Pancreas (tissue), 10 donors: ENCODE measurements around the gene GPR32. TPM values are rescaled to one million over a fixed set of nuclear protein-coding genes. Genes with fewer than 3 reads are reported as not detected.

Experiments
- ATAC-seq, 4 donors: fragments of 200-7000 bp; cut with Tn5 transposase; one replicate each; pipeline versions ENCODE4 v1.8.0 to v1.9.1; 2020; ENCODE audit warnings: mild to moderate bottlenecking in 4 of 4, moderate library complexity in 4 of 4
- DNase-seq, 6 donors: peaks; one replicate each; pipeline ENCODE4 v3.0.0-alpha.2; 2020
- FAIRE-seq: peaks from 2 replicates; lab custom pipeline; 2012; peaks lifted over from hg19 to GRCh38; lab: Jason Lieb, UNC
- H3K27ac ChIP-seq, 4 donors: fragments of 200-600 bp; sonication (generic); 1 replicate in 3 of 4; 2 replicates in 1 of 4; pipeline versions ENCODE4 v1.5.0 to v1.8.0; 2020
- H3K27me3 ChIP-seq, 4 donors: fragments of 200-600 bp; one replicate each; pipeline ENCODE4 v1.8.0; 2021
- H3K36me3 ChIP-seq, 3 donors: fragments of 200-600 bp; sonication (generic) in 1 of 3; one replicate each; pipeline versions ENCODE4 v1.5.0 to v1.8.0; 2020 to 2021
- H3K4me1 ChIP-seq, 3 donors: fragments of 200-600 bp; one replicate each; pipeline ENCODE4 v1.8.0; 2021
- H3K4me3 ChIP-seq, 4 donors: fragments of 200-600 bp; sonication (generic) in 2 of 4; one replicate each; pipeline versions ENCODE4 v1.5.0 to v1.8.0; 2020 to 2021
- H3K9me3 ChIP-seq, 4 donors: fragments of 200-600 bp; one replicate each; pipeline ENCODE4 v1.8.0; 2021
- CTCF ChIP-seq, 4 donors: fragments of 200-600 bp; sonication (generic) in 3 of 4; IDR thresholded peaks; one replicate each; pipeline versions ENCODE4 v1.5.0 to v1.8.0; 2021; ENCODE audit warnings: antibody characterized with exemption in 4 of 4
- WGBS, 2 donors: extraction: QIAGEN DNeasy Blood & Tissue Kit; methylation state at CpG; one replicate each; pipeline ENCODE4 v1.1.7; 2013; 5-methylcytosine and 5-hydroxymethylcytosine counted together
- intact Hi-C, 3 donors: fragments of 100-400 bp; cut with DNase I; formaldehyde crosslinking; loops; one replicate each; pipeline versions ENCODE4 v1.11.1 to v1.14.2; 2022
- polyA plus RNA-seq, 2 donors: library from polyadenylated mRNA; stranded (reverse); fragments of 200-250 nt; gene quantifications; one replicate each; pipeline ENCODE4 v1.2.3, GENCODE V29; 2013
- total RNA-seq, 6 donors: library from RNA; stranded (reverse); fragmentation: NEBNext Ultra II Directional in 4 of 6; extraction: Animal tissue kit (Norgen Biotek cat#: 25700) in 4 of 6; gene quantifications; one replicate each; pipeline versions ENCODE4 v1.2.1 to v1.2.4, GENCODE V29; 2021 to 2023
- donor health status: healthy with polysubstance abuse.
- donor health status: DM: no; HTN: no; CAD: no; lungs with moderate emphysema.
- donor health status: DM: no; HTN: no; CAD: no.
- donor health status: control.
- donor health status: control.
- donor health status: Bipolar disorder and iron deficiency.
- donor health status: DM: yes; HTN: yes; CAD: no.
- donor health status: DM: no; HTN: no; CAD: no.
- donor health status: DM: no; HTN: no; CAD: no.
- donor health status: DM: yes; HTN: yes; CAD: no.

GPR32 gene
- total and polyA plus RNA-seq, 8 donors = not detected

DNA sequence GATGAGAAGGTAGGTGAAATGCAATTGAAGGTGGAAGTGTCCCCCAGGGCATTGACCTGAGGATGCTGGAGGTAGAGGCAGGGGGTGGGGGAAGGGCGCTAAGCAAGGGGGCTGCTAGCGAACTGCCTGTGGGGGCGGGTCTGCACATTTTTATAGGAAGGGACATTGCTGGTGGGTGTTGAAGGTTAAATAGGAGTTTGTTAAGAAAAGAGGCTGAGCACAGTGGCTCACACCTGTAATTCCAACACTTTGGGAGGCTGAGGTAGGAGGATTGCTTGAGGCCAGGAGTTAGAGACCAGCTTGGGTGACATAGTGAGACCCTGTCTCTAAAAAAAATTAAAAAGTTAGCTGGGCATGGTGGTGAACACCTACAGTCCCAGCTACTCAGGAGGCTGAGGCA is 14.4 kb downstream of the GPR32 start:
- no peak for FAIRE-seq
- Histone ChIP-seq H3K4me1 (no peaks in the 10 kb centered on the region), H3K4me3 (no peak overlapping the region), H3K36me3 (no peaks in the 10 kb centered on the region), H3K27ac (no peak overlapping the region), H3K9me3 (no peaks in the 10 kb centered on the region), H3K27me3 (peaks cover 0 to 18% (median 5%) of the 10 kb centered on the region in 4 donors)
- intact Hi-C loops = loop anchor here in 1 of 3 donors (5.0 kb wide), 2 partner anchors 242 to 427 kb away; no protein-coding TSS in a partner anchor
- no peak for DNase-seq
- WGBS, 2 donors = 78 to 86% methylated on average over 3 of the region's 3 CpGs
- TF ChIP-seq CTCF (IDR thresholded peaks at IDR 0.05) = no peak
- no peak for ATAC-seq

- no peak for DNase-seq
- Histone ChIP-seq H3K9me3 (no peaks in the 10 kb centered on the region), H3K4me1 (no peaks in the 10 kb centered on the region), H3K4me3 (no peak overlapping the region), H3K27me3 (peaks cover 0 to 17% (median 5%) of the 10 kb centered on the region in 4 donors), H3K27ac (no peak overlapping the region), H3K36me3 (no peaks in the 10 kb centered on the region)
- TF ChIP-seq CTCF (IDR thresholded peaks at IDR 0.05) = no peak
- FAIRE-seq = no peak
- ATAC-seq = no peak
- 79 to 88% methylated on average over 12 of the region's 12 CpGs for whole genome bisulfite sequencing, 2 donors
- intact Hi-C loops = no loop called here
Observed at GRCh38 chr19:50785329-50785728, 15.1 kb downstream of the GPR32 start.

DNA sequence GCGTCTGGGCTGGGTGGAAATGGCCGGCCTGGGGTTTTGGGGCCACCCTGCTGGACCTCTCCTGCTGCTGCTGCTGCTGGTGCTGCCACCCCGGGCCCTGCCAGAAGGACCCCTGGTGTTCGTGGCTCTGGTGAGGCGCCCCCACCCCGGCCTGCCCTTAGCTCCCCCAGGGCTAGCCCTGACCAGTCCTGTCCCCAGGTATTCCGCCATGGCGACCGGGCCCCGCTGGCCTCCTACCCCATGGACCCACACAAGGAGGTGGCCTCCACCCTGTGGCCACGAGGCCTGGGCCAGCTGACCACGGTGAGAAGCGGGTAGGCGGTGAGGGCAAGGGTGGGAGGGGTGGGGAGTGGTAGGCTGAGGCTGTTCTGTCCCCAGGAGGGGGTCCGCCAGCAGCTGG is 20.1 kb downstream of the GPR32 start, which contains the start of gene ACP4:
Gene ACP4, plus strand, starts transcription at position 20 of the 400 bp plus-strand sequence. Its CDS starts 0 bp downstream, at position 20.
- Histone ChIP-seq H3K4me1 (no peaks in the 10 kb centered on the region), H3K27me3 (no peaks in the 10 kb centered on the region), H3K27ac (no peak within 1 kb of the TSS), H3K9me3 (no peaks in the 10 kb centered on the region), H3K4me3 (no peak within 1 kb of the TSS), H3K36me3 (no peaks in the 10 kb centered on the region)
- no peak for TF ChIP-seq CTCF (IDR thresholded peaks at IDR 0.05)
- ATAC-seq = no peak
- FAIRE-seq = no peak
- WGBS, 2 donors = 86 to 88% methylated on average over 15 of the region's 15 CpGs
- DNase-seq = peak in 1 of 6 donors; percentile 78
- intact Hi-C loops = no loop called here

- 83 to 87% methylated on average over 6 of the region's 6 CpGs for WGBS, 2 donors
- no peak for DNase-seq
- Histone ChIP-seq H3K4me3 (no peak overlapping the region), H3K27me3 (no peaks in the 10 kb centered on the region), H3K27ac (no peak overlapping the region), H3K36me3 (no peaks in the 10 kb centered on the region), H3K9me3 (no peaks in the 10 kb centered on the region), H3K4me1 (no peaks in the 10 kb centered on the region)
- intact Hi-C loops = no loop called here
- ATAC-seq = no peak
- FAIRE-seq = no peak
- no peak for TF ChIP-seq CTCF (IDR thresholded peaks at IDR 0.05)
Observed at GRCh38 chr19:50790922-50791467, 20.7 kb downstream of the GPR32 start.

- DNase-seq = peak in 1 of 6 donors; percentile 73
- peak in 1 of 4 donors; percentile 11 for ATAC-seq
Observed at GRCh38 chr19:50791594-50792271, 21.5 kb downstream of the GPR32 start.

More at GRCh38 chr19:50791594-50792271, 21.5 kb downstream of the GPR32 start:
- H3K4me1 ChIP-seq = no peaks in the 10 kb centered on the region
- WGBS, 2 donors = 56% methylated on average over 47 of the region's 47 CpGs
- H3K4me3 ChIP-seq = no peak overlapping the region
- no peak for TF ChIP-seq CTCF (IDR thresholded peaks at IDR 0.05)
- H3K27ac ChIP-seq = no peak overlapping the region
- H3K9me3 ChIP-seq = no peaks in the 10 kb centered on the region
- FAIRE-seq = no peak
- intact Hi-C loops = no loop called here
- peaks cover 0 to under 1% (median under 1%) of the 10 kb centered on the region in 3 donors for H3K36me3 ChIP-seq
- no peaks in the 10 kb centered on the region for H3K27me3 ChIP-seq
